IPS-NIHi11 (cell line): ENCODE measurements around the gene GPC5.

Experiments used
- DNase-seq: peaks from one replicate; pipeline ENCODE4 v3.0.0; 2012; ENCODE audit warnings: mixed read lengths, low spot score

GPC5 gene

DNA sequence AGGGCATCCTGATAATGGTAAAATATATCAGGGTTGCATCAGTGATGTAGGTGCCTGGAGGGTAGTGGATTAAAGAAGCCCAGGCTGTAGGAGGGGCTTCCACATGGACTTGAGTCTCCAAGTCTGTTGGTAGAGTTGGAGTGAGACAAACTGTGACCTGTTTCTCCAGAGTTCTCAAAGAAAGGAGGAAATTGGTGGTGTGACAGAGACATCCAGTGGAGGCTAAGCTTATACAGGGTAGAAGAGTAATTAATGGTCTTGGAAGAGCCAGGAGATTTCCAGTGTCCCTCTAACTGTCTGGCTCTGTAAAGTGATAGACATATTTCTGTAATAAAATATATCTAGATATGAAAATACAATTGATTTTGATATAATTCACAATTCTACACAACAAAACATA, 61.1 kb downstream of the GPC5 start:
- no peak for DNase-seq

DNA sequence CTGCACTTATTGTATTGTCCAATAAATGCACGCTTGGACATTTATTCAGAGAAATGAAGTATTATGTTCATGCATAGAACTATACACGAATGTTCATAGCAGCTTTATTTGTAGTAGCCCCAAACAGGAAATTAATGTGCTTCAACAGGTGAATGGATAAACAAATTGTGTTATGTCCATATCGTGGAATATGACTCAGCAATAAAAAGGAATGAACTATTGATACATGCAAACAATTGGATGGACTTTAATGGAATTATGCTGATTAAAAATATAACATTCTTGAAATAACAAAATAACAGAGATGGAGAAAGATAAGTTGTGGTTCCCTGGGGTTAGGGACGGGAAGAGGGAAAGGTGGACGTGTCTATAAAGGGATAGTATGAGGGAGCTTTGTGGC, 65.9 kb downstream of the GPC5 start:
- no peak for DNase-seq

DNA sequence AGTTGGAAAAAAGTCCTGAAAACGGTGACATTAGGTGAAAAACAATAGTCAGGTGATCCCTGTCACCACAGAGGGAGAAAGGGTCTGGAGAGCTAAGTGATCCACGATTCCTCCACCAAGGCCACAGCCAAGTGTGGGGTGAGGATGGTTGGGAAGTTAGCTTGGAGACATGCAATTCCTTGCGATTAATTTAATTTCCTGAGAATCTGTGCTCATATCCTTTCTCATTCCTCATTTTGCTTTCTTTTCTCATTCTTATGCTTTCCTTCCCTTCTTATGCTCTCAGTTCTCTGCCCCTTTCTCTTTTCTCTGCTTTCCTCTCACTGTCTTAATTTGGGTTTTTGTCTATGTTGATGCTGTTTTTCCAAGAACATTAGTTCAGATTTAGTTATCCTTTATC, 68.8 kb downstream of the GPC5 start:
- DNase-seq: no peak

DNA sequence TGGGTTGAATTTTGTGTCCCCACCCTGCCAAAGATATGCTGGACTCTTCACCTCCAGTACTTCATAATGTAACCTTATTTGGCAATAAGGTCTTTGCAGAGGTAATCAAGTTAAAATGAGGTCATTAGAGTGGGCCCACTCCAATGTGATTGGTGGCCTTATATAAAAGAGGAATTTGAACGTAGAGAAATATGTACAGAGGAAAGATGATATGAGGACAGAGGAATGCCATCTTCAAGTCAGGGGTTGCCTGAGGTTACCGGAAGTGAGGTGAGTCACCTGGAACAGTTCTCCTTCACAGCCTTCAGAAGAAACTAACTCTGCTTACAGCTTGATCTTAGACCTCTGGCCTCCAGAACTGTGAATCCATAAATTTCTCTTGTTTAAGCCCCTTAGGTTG, 69.9 kb downstream of the GPC5 start:
- no peak for DNase-seq

DNA sequence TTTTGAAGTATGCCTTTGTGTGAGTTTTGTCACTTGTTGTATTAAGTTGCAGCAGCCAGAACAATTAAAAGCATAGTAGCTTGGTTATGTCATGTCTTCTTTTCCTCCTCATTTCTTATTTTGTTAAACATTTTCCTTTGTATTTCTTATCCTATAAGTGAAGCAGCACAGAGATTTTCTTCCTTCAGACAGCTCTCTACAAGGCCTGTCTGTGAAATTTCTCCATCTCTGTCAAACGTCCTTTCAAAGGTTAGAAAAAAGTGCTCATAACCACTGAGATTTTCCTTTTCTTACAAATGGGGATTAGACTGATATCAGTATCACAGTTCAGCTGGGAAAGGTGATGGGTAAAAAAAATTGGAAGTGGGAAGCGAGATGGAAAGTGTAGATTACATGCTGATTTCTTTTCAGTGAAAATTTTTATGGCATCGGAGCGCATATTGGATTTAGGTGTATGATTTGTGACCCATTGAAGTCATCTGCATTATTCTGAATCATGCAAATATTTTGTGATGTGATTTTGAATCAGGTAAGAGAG, 71.7 kb downstream of the GPC5 start:
- DNase-seq: no peak

DNA sequence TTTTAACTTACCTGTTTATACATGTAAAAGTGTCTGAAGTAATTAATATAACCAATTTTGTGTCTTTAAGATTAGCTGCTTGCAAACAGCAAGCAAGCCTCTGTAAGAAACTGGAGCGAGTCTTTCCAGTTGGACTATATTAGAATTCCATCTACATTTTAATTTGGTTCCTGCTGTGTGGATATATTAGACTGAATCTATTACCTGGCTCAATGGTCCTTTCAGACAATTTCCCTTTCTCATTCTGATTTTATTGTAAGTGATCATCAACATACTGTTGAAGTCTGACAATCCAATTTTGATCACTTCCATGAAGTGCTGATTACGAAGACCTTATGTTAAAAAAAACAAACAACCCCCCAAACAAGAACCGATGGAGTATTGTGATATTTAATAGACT, 72.3 kb downstream of the GPC5 start:
- DNase-seq: no peak

DNA sequence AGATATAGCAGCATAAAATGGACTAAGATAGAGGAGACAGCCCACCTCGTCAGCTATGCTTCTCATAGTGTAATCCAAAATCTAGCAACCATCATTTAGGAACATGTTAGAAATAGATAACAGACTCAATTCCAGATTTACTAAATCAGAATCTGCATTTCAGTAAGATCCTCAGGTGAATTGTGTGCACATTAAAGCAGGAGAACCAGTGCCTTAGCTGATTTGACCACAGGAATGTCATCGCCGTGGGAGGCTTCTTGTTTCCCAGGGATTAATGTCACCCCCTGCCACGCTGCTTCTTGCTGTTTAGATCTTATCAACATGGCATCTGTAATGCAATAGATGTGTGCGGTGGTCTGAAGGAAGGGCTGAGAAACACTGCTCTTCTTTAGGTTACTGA, 84.0 kb downstream of the GPC5 start:
- peak; percentile 28 for DNase-seq

DNA sequence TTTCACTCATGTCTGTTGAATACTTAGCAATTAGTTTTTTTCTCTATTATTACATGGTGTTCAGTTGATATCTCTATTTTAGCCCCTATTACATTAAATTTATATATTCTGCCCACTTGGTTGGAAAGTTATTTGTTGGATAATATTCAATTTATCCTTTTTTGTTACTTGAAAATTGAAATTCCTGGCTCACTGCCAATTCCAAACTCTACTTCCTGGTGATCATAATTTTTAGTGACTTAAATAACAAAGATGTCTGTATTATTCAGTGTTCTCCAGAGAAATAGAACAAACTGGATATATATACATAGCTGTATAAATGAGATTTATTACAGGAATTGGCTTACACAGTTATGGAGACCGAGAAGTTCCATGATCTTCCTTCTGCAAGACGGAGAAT, 93.6 kb downstream of the GPC5 start:
- no peak for DNase-seq

DNA sequence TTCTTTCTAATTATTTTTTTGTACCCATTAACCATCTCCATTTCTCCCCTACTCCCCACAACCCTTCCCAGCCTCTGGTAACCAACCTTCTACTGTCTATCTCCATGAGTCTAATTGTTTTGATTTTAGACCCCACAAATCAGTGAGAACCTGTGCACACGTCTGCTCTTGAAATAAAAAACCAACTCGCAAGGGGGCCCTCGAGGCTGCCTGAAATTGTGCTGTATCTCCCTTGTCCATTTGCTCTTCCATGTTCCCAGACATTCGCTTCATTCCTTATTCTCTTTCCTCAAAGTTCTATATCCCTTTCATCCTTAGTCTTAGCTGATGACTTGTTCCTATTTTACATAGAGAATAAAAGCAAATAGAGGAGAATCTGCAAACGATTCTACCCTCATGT, 95.0 kb downstream of the GPC5 start:
- DNase-seq: no peak

DNA sequence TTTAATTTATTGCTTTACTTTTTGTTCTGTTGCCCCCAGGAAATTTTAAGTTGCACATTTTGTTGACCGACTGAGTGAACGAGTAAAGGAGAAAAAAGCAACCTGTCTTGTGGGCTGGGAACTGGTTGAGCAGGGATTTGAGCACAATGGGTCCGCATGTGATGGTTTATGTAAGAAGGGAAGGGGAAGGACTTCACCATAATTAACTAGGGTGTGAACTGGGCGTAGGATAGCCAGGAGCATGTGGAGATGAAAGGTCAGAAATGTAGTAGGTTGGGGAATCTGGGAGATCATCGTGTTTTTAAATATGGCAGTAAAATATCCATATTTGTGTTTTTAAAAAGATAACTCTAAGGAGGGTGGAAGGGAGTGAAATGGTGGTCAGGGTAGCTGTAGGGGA, 99.9 kb downstream of the GPC5 start:
- DNase-seq: no peak

DNA sequence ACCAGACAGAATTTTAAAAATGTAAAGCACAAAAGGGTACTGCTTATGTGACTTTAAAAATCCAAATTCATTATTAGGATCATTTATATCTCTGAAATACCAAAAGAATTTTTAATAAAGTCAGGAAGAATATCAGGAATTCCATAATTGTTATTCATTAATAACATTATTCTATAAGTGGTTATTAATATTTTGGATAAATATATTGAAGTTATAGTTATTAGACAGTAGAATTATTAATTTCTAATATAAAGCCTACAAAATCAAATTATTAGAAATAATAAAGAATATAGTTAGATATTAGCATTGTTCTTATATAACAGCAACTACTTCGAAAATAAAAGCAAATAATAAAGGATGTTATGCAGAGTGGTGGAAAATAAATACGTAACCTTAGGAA, 105.8 kb downstream of the GPC5 start:
- DNase-seq: no peak

DNA sequence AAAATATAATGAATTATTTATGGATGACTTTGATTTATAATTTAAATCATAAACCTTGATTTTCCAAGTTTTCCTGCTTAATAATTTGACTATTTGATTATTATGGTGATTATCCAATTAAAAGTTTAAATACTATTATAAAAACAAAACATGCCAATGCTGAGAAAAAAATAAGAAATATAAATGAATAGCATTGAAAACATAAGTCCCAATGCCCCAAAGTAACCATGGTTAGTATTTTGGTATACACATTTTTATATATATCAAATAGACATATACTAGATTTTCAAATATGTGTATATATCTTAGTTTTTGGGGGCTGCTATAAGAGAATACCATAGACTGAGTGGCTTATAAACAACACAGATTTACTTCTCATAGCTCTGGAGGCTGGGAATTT, 108.3 kb downstream of the GPC5 start:
- DNase-seq: no peak

DNA sequence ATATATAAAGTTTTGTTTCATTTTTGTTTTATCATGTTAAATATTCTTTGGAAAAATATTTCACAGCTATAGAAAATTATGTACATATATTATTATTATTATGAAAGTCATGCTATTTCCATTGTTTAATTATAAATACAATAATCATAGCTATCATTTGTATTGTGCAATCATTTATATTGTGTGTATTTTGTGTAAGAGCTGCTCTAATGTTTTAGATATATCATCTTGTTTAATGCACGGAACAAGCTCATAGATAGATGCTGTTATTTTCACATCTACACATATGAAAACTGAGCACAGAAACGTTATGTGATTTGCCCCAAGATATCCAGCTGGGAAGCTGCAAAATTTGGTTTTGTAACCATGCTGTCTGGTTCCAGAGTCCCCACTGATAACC, 111.6 kb downstream of the GPC5 start:
- no peak for DNase-seq

DNA sequence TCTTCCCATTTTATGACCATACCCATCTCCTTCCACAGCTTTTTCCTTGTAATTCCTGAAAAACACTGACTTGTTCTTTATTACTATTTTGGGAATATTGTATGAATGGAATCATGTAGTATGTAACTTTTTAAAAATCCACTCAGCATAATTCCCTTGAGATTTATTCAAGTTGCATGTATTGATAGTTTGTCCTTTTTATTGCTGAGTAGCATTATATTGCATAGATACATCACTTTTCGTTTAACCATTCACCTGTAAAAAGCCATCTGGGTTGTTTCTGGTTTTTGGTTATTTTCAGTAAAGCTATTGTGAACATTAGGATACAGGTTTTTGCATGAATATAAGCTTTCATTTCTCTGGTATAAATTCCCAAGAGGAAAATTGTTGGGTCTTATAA, 115.4 kb downstream of the GPC5 start:
- DNase-seq: no peak

DNA sequence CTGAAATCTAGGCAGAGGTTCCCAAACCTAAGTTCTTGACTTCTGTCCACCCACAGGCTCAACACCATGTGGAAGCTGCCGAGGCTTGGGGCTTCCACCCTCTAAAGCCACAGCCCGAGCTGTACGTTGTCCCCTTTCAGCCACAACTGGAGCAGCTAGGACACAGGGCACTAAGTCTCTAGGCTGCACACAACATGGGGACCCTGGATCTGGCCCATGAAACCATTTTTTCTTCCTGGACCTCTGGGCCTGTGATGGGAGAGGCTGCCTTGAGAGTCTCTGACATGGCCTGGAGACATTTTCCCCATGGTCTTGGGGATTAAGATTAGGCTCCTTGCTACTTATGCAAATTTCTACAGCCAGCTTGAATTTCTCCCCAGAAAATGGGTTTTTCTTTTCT, 118.4 kb downstream of the GPC5 start:
- no peak for DNase-seq

DNA sequence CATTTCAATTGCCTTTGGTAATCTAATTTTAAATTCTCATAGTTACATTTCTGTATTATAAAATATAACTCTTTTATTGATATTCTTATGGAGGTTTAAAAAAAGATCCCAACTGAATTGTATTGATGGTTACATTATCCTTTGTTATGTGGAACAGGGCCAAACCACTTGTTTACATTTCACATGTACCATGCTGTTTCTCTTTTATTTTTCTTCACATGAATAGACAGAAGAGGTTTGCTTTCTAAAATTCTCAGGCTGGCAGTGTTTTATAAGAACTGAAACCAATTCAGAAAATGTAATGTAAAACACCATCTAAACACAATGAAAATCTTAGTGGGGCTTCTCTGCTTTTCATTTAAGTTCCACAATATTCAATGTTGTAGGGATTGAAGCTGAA, 122.5 kb downstream of the GPC5 start:
- DNase-seq: no peak

DNA sequence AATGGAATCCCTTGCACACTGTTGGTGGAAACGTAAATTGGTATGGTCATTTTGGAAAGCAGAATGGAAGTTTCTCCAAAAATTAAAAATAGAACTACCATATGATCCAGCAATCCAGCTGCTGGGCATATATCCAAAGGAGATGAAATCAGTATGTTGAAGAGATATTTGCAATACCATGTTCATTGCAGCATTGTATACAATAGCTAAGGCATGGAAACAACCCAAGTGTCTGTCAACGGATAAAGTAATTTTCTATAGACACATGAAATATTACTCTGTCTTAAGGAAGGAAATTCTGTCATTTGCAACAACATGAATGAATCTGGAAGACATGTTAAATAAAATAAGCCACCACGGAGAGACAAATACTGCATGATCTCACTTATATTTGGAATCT, 124.7 kb downstream of the GPC5 start:
- no peak for DNase-seq

DNA sequence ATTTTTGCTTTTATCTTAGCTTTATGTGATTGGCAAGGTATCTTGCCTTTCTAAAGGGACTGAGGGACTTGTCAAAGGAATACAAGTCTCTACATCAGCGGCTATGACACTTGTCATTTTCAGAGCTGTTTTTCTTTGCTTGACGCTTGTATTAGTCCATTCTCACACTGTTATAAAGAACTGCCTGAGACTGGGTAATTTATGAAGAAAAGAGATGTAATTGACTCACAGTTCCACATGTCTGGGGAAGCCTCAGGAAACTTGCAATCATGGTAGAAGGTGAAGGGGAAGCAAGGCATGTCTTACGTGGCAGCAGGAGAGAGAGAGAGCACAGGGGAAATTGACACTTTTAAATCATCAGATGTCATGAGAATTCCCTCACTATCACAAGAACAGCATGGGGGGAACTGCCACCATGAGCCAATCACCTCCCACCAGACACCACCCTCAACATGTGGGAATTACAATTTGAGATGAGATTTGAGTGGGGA, 128.2 kb downstream of the GPC5 start:
- no peak for DNase-seq

DNA sequence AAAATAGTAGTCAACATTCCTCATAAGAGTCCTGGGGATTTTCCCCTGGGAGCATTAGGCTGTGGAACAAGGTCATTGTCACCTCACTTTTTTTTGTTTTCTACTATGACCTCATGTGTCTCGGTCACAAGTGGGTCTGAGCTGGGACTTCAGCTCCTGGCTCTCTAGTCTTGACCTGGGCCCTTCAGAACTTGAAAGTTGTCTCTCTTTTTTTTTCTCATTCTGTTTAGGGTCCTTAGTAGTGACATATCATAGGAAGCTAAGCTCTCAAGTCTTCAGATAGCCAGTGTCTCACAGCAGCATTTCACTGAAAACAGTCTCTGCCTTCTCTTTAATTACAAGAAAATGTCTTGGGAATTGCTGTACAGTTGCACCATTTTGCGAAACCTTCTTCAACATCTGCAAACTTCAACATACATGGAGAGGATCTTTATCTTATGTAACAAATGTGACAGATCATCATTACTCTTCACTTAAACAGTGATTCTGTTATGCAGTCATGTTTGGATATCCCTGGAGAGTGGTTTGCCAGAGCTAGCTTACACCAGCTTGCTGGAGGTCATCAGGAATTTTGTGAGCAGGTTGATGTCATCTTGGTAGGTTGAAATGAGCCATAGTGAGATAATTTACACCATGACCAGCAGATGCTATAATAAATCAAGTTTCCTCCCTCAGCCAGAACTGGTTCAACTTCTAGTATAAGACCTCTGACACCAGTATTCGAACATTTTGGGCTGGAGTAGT, 131.5 kb downstream of the GPC5 start:
- DNase-seq: no peak

DNA sequence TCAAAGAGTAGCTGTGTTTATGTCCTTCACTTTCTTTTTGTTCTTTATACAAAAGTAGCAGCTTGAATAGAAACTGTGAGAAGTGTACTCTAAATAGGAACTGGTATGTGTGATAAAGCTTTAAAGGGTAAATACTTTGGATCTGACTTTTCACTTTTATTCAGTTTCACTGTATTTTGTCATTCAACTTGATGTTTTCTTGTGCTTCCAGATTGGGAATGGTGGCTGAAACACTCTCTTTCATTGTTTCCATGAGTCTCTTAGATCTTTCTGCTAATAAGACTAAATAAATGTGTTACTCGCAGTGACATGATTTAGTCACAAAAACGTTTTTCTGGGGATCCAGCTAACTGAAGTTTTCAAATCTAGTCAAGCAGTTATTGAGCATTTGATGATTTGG, 133.2 kb downstream of the GPC5 start:
- DNase-seq: no peak

DNA sequence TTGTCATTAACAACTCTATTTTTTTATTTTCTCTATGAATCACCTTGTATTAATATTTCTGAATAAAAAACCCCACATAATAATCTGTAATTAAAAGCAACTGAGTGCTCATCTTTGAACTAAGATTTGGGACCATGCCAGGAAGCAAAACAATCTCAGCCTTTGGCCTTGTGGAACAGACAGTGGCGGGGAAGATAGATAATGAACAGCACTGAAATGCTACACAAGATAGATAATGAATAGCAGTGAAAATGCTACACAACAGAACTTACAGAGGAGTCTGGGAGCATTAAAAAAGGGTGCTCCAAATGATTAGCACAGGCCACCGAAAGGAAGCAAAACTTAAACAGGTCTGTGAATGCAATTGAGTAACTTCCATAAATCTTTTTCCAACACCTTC, 134.9 kb downstream of the GPC5 start:
- no peak for DNase-seq

DNA sequence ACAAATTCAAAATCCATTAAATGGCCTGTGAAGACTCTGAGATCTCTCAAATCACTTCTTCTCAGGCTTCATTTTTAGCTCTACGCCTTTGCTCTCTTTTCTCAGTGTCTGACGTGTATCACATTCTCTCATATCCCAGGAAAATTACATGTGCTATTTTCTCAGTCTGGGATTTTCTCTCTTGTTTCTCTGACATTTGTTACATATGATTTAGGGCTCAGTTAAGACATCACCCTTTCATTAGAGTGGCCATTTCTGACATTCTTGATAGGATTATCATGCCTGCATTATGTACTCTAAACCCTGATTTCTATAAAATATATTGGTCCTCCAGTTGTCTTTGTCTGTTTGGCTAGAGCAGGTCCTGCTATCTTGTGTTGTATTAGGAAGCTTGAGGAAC, 136.6 kb downstream of the GPC5 start:
- DNase-seq: no peak

DNA sequence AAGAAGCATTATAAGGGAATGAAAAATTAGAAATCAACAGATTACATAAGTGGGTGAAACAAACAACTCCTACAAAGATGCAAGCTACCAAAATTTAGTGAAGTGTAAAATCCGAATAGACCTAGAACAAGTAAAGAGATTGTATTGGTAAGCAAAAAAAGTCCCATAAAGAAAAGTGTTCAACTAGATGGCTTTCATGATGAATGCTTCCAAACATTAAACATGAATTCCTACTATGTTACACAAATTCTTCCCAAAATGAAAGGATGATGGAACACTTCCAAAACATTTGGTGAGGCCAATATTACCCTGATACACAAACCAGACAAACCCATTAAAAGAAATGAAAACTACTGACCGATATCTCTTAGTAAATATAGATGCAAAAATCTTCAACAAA, 139.0 kb downstream of the GPC5 start:
- DNase-seq: no peak
